ENCODE measurements around the gene IL10RB.

The IL10RB gene

GRCh38 chr21:33278721-33279120, 12.6 kb downstream of the IL10RB start:
- TF ChIP-seq CTCF (IDR thresholded peaks at IDR 0.05; ENCODE audit: borderline replicate concordance, extremely low read depth, low read length, poor library complexity, severe bottlenecking), result no peak
- no peak for TF ChIP-seq EZH2 (IDR thresholded peaks at IDR 0.05; ENCODE audit: borderline replicate concordance, low read depth, low read length, severe bottlenecking)
- Histone ChIP-seq H3K4me3 (ENCODE audit: low read depth in 1 of 2, low read length in 2 of 2) (no peak overlapping the region), H3K9ac (ENCODE audit: low read depth, low read length) (no peak overlapping the region), H4K20me1 (ENCODE audit: insufficient read depth, low read length) (no peaks in the 10 kb centered on the region), H3K4me2 (ENCODE audit: insufficient read depth, low read length) (no peak overlapping the region), H3K36me3 (ENCODE audit: insufficient read depth, low read length) (peaks cover 52% of the 10 kb centered on the region), H3K9me3 (ENCODE audit: insufficient read depth, low read length, severe bottlenecking) (peaks cover 17% of the 10 kb centered on the region), H3K27ac (ENCODE audit: low read length) (no peak overlapping the region), H2AFZ (ENCODE audit: low read depth, low read length) (no peak overlapping the region), H3K4me1 (ENCODE audit: insufficient read depth, low read length) (no peaks in the 10 kb centered on the region), H3K79me2 (ENCODE audit: insufficient read depth, low read length) (no peaks in the 10 kb centered on the region), H3K27me3 (ENCODE audit: insufficient read depth, low read length, poor library complexity) (no peaks in the 10 kb centered on the region)
- no peak for DNase-seq
- ATAC-seq (ENCODE audit: insufficient read depth, low read depth), result no peak

- Histone ChIP-seq H4K20me1 (ENCODE audit: insufficient read depth, low read length) (no peaks in the 10 kb centered on the region), H3K9me3 (ENCODE audit: insufficient read depth, low read length, severe bottlenecking) (peaks cover 17% of the 10 kb centered on the region), H3K79me2 (ENCODE audit: insufficient read depth, low read length) (no peaks in the 10 kb centered on the region), H3K4me2 (ENCODE audit: insufficient read depth, low read length) (no peak overlapping the region), H3K36me3 (ENCODE audit: insufficient read depth, low read length) (peaks cover 55% of the 10 kb centered on the region), H3K9ac (ENCODE audit: low read depth, low read length) (no peak overlapping the region), H2AFZ (ENCODE audit: low read depth, low read length) (no peak overlapping the region), H3K27me3 (ENCODE audit: insufficient read depth, low read length, poor library complexity) (no peaks in the 10 kb centered on the region), H3K4me1 (ENCODE audit: insufficient read depth, low read length) (no peaks in the 10 kb centered on the region), H3K27ac (ENCODE audit: low read length) (no peak overlapping the region), H3K4me3 (ENCODE audit: low read depth in 1 of 2, low read length in 2 of 2) (no peak overlapping the region)
- no peak for DNase-seq
- ATAC-seq (ENCODE audit: insufficient read depth, low read depth), result no peak
- TF ChIP-seq EZH2 (IDR thresholded peaks at IDR 0.05; ENCODE audit: borderline replicate concordance, low read depth, low read length, severe bottlenecking), result no peak
- no peak for TF ChIP-seq CTCF (IDR thresholded peaks at IDR 0.05; ENCODE audit: borderline replicate concordance, extremely low read depth, low read length, poor library complexity, severe bottlenecking)
Measured at GRCh38 chr21:33279330-33279820, 13.2 kb downstream of the IL10RB start.

- Histone ChIP-seq H3K9ac (ENCODE audit: low read depth, low read length) (no peak overlapping the region), H3K36me3 (ENCODE audit: insufficient read depth, low read length) (peaks cover 60% of the 10 kb centered on the region), H3K4me1 (ENCODE audit: insufficient read depth, low read length) (no peaks in the 10 kb centered on the region), H2AFZ (ENCODE audit: low read depth, low read length) (no peak overlapping the region), H4K20me1 (ENCODE audit: insufficient read depth, low read length) (no peaks in the 10 kb centered on the region), H3K27ac (ENCODE audit: low read length) (no peak overlapping the region), H3K27me3 (ENCODE audit: insufficient read depth, low read length, poor library complexity) (no peaks in the 10 kb centered on the region), H3K79me2 (ENCODE audit: insufficient read depth, low read length) (no peaks in the 10 kb centered on the region), H3K4me2 (ENCODE audit: insufficient read depth, low read length) (no peak overlapping the region), H3K4me3 (ENCODE audit: low read depth in 1 of 2, low read length in 2 of 2) (no peak overlapping the region), H3K9me3 (ENCODE audit: insufficient read depth, low read length, severe bottlenecking) (peaks cover 17% of the 10 kb centered on the region)
- ATAC-seq (ENCODE audit: insufficient read depth, low read depth) (no peak), DNase-seq (no peak)
- TF ChIP-seq CTCF (IDR thresholded peaks at IDR 0.05; ENCODE audit: borderline replicate concordance, extremely low read depth, low read length, poor library complexity, severe bottlenecking), result no peak
- no peak for TF ChIP-seq EZH2 (IDR thresholded peaks at IDR 0.05; ENCODE audit: borderline replicate concordance, low read depth, low read length, severe bottlenecking)
Measured at GRCh38 chr21:33281096-33281652, 15.0 kb downstream of the IL10RB start.

All from DND-41 (cell line).